Measurements from ENCODE around the gene SEMG2.

The SEMG2 gene

GRCh38 chr20:45221076-45221475 lies at the start of gene SEMG2:
Gene SEMG2 (plus strand): TSS chr20:45221373. CDS start chr20:45221390, 17 bp downstream.
- DNase-seq (ENCODE audit: low read depth, low spot score): no peak

GRCh38 chr20:45173522-45173921 lies 47.7 kb upstream of the SEMG2 start:
- DNase-seq (ENCODE audit: low read depth, low spot score): no peak

GRCh38 chr20:45174434-45175364 lies 46.5 kb upstream of the SEMG2 start, which contains the start of gene PI3:
Gene PI3 (plus strand): TSS chr20:45174902. CDS start chr20:45174923, 21 bp downstream.
- DNase-seq (ENCODE audit: low read depth, low spot score): no peak

- no peak for DNase-seq (ENCODE audit: low read depth, low spot score)
Observed at GRCh38 chr20:45176526-45177267, 44.5 kb upstream of the SEMG2 start.

GRCh38 chr20:45179166-45179565 lies 42.0 kb upstream of the SEMG2 start:
- DNase-seq (ENCODE audit: low read depth, low spot score): no peak

GRCh38 chr20:45181639-45182038 lies 39.5 kb upstream of the SEMG2 start:
- DNase-seq (ENCODE audit: low read depth, low spot score): no peak

- no peak for DNase-seq (ENCODE audit: low read depth, low spot score)
Observed at GRCh38 chr20:45183084-45183483, 38.1 kb upstream of the SEMG2 start.

GRCh38 chr20:45187693-45188092 lies 33.5 kb upstream of the SEMG2 start:
- DNase-seq (ENCODE audit: low read depth, low spot score): no peak

- DNase-seq (ENCODE audit: low read depth, low spot score): no peak
Observed at GRCh38 chr20:45189067-45189609, 32.0 kb upstream of the SEMG2 start.

GRCh38 chr20:45189861-45190260 lies 31.3 kb upstream of the SEMG2 start:
- no peak for DNase-seq (ENCODE audit: low read depth, low spot score)

- DNase-seq (ENCODE audit: low read depth, low spot score): no peak
Observed at GRCh38 chr20:45191926-45192325, 29.2 kb upstream of the SEMG2 start.

- no peak for DNase-seq (ENCODE audit: low read depth, low spot score)
Observed at GRCh38 chr20:45193331-45193730, 27.8 kb upstream of the SEMG2 start.

GRCh38 chr20:45206725-45207124 lies 14.4 kb upstream of the SEMG2 start, which contains the start of gene SEMG1:
Gene SEMG1 (plus strand): TSS chr20:45207033. CDS start chr20:45207054, 21 bp downstream.
- no peak for DNase-seq (ENCODE audit: low read depth, low spot score)

GRCh38 chr20:45209924-45210323 lies 11.2 kb upstream of the SEMG2 start:
- DNase-seq (ENCODE audit: low read depth, low spot score): no peak

GRCh38 chr20:45211569-45212474 lies 9.4 kb upstream of the SEMG2 start:
- no peak for DNase-seq (ENCODE audit: low read depth, low spot score)

- DNase-seq (ENCODE audit: low read depth, low spot score): no peak
Observed at GRCh38 chr20:45212836-45213235, 8.3 kb upstream of the SEMG2 start.

- no peak for DNase-seq (ENCODE audit: low read depth, low spot score)
Observed at GRCh38 chr20:45218124-45218523, 3.0 kb upstream of the SEMG2 start.

GRCh38 chr20:45218636-45219035 lies 2.5 kb upstream of the SEMG2 start:
- no peak for DNase-seq (ENCODE audit: low read depth, low spot score)

- no peak for DNase-seq (ENCODE audit: low read depth, low spot score)
Observed at GRCh38 chr20:45223136-45223535, 2.0 kb downstream of the SEMG2 start.

- no peak for DNase-seq (ENCODE audit: low read depth, low spot score)
Observed at GRCh38 chr20:45226287-45226686, 5.1 kb downstream of the SEMG2 start.
